K562 (cell line): ENCODE data around the gene CREG2. TPM values are rescaled to one million over a fixed set of nuclear protein-coding genes. Genes with fewer than 3 reads are reported as not detected.

Experiments used
- AFF4 ChIP-seq: sonication (generic); formaldehyde crosslinking; IDR thresholded peaks from 2 replicates; pipeline ENCODE4 v1.8.0; 2023; ENCODE audit warnings: mild to moderate bottlenecking, missing genetic modification reagents
- ARID4B ChIP-seq: sonication (generic); formaldehyde crosslinking; IDR thresholded peaks from 2 replicates; pipeline ENCODE4 v1.8.0; 2022; ENCODE audit warnings: mild to moderate bottlenecking, missing genetic modification reagents
- COPS2 ChIP-seq: fragments of 450-650 bp; conservative IDR thresholded peaks from 2 replicates; pipeline ENCODE4 v1.6.1; 2016; ENCODE audit warnings: mild to moderate bottlenecking, moderate library complexity
- ETS2 ChIP-seq: IDR thresholded peaks from 2 replicates; pipeline ENCODE4 v1.6.1; 2016; ENCODE audit warnings: borderline replicate concordance, missing genetic modification characterization, mild to moderate bottlenecking, moderate library complexity, missing compliant biosample characterization; ENCODE audit not compliant: poor library complexity, severe bottlenecking
- HMG20B ChIP-seq: fragments of 250-450 bp; sonication (Bioruptor Pico); IDR thresholded peaks from 2 replicates; pipeline ENCODE4 v1.5.0; 2021; ENCODE audit warnings: mild to moderate bottlenecking
- KLF6 ChIP-seq: fragments of 250-450 bp; sonication (Bioruptor Pico); IDR thresholded peaks from 2 replicates; pipeline ENCODE4 v1.4.0; 2020; ENCODE audit warnings: mild to moderate bottlenecking, moderate library complexity, borderline replicate concordance
- NR3C1 ChIP-seq: sonication (generic); formaldehyde crosslinking; IDR thresholded peaks from 2 replicates; pipeline ENCODE4 v1.8.1; 2022; ENCODE audit warnings: missing genetic modification reagents
- ZNF431 ChIP-seq: sonication (generic); formaldehyde crosslinking; IDR thresholded peaks from 2 replicates; pipeline ENCODE4 v1.8.0; 2022; ENCODE audit warnings: mild to moderate bottlenecking, missing genetic modification reagents
- polyA plus RNA-seq, 8 experiments: library from polyadenylated mRNA; depleted of rRNA in 4 of 8; stranded (reverse) in 5 of 8; unstranded in 3 of 8; fragments of >200 nt; fragmentation: Nextera tagmentation in 2 of 8; fragmentation: Illumina TruSeq in 1 of 8; extraction: Ambion mirVana in 2 of 8; extraction: Trizol in 1 of 8; gene quantifications; 2 replicates each; pipeline versions ENCODE4 v1.2.1 to v1.2.3, GENCODE V29; 2011 to 2014; ENCODE audit warnings: inconsistent platforms in 1 of 8, missing spikeins in 1 of 8
- total RNA-seq, 7 experiments: library from RNA; depleted of rRNA in 6 of 7; stranded (reverse); fragments of >200 nt in 6 of 7; fragmentation: Illumina TruSeq in 2 of 7; extraction: Trizol in 2 of 7; gene quantifications; 2 replicates each; pipeline versions ENCODE4 v1.2.1 to v1.2.3, GENCODE V29; 2011 to 2021; ENCODE audit warnings: low replicate concordance in 1 of 7
- TF ChIP-seq, protein P1 (sequence below): IDR thresholded peaks from 2 replicates; pipeline ENCODE4 v1.6.1; 2014; ENCODE audit warnings: antibody characterized with exemption

The CREG2 gene
- total and polyA plus RNA-seq, 9 of the 15 experiments (the other 6 are each of a cell fraction or from before 2014, with no cell fraction given): not detected

GRCh38 chr2:101307950-101308431 is 79.3 kb downstream of the CREG2 start (continued):
- TF ChIP-seq ZNF431 (CRISPR knock-in tag) (peak; percentile 55; the same call in 1 of the 2 replicates), COPS2 (no peak), NR3C1 (CRISPR knock-in tag) (peak; percentile 78; the same call in 1 of the 2 replicates), ARID4B (peak; percentile 18; the same call in 1 of the 2 replicates), KLF6 (CRISPR knock-in tag) (0 out of 2 replicates have a peak, but pooled peaks have one; percentile 19), ETS2 (tag) (no peak), AFF4 (CRISPR knock-in tag) (peak; percentile 46; the same call in 1 of the 2 replicates), HMG20B (no peak)
- TF ChIP-seq, protein P1, sequence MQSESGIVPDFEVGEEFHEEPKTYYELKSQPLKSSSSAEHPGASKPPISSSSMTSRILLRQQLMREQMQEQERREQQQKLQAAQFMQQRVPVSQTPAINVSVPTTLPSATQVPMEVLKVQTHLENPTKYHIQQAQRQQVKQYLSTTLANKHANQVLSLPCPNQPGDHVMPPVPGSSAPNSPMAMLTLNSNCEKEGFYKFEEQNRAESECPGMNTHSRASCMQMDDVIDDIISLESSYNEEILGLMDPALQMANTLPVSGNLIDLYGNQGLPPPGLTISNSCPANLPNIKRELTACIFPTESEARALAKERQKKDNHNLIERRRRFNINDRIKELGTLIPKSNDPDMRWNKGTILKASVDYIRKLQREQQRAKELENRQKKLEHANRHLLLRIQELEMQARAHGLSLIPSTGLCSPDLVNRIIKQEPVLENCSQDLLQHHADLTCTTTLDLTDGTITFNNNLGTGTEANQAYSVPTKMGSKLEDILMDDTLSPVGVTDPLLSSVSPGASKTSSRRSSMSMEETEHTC: no peak
